HG03354 (cell line): ENCODE results near the gene OGG1.
"Not testable (repeated sequence)": the region's sequence is repeated elsewhere in the genome, so short reads cannot be mapped to it uniquely, and the experiment has no call there.

Experiments used
- ATAC-seq: cut with Tn5 transposase; IDR thresholded peaks from one replicate; pipeline ENCODE4 v1.9.1; 2021; ENCODE audit warnings: mild to moderate bottlenecking; ENCODE audit not compliant: unreplicated experiment, poor library complexity, severe bottlenecking

Gene OGG1

DNA sequence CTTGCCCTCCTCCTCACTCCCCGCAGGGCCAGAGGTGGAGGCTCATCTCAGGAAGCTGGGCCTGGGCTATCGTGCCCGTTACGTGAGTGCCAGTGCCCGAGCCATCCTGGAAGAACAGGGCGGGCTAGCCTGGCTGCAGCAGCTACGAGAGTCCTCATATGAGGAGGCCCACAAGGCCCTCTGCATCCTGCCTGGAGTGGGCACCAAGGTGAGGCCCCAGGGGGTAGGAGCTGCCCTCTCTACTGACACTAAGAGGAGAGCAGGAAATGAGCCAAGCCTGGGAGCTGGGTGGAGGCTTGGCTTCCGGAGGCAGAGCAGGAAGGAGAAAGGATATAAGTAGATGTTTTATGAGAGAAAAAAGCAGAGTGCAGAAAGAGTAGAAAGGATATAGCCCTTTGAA lies 4.9 kb downstream of the OGG1 start:
- ATAC-seq, result no peak

DNA sequence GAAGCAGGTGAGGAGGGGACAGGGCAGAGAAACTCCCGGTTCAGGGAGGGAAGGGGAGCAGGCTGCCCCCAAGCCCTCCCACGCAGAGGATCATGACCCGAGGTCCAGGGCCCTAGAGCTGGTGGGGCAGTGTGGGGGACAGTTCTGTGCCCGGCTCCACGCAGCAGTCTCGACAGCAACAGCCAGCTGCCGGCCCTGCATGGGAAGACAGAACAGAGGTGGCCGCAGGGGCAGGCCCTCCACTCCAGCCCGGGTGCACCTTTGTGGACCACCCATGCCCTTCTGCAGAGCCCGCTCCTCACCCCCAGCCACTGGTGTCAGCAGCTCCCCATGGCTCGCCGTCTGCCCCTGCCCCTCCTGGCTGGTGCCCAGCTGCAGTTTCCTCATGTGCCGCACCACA lies 7.7 kb downstream of the OGG1 start:
- no peak for ATAC-seq

DNA sequence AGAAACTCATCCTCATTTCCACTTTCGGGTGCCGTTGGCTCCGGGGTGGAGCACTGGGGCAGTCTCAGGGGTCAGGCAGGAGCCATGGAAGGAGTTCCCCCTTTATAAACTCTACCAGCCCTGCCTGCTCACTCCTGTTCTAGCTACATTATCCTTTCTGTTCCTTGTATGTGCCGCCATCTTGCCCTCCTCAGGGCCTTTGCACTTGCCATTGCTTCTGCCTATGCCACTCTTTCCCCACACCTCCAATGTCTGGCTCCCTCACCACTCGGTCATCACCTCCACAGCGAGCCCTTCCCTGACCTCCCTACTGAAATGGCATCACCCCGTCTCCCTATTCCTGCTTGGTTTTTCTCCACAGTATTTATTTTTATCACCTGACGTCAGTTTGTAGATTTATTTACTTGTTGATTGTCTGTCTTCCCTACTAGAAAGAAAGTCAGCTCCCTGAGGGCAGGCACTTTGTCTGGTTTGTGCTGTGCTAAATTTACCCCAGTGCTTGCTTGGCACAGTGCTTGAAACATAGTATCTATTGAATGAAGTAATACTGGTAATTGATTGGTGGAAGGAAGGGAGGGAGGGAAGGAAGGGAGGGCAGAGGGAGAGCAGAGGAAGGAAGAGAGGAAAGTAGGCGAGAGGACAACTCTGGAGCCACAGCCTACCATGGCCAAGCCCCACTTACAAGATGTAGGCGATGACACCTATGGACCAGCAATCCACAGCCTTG lies 11.2 kb downstream of the OGG1 start:
- no peak for ATAC-seq

DNA sequence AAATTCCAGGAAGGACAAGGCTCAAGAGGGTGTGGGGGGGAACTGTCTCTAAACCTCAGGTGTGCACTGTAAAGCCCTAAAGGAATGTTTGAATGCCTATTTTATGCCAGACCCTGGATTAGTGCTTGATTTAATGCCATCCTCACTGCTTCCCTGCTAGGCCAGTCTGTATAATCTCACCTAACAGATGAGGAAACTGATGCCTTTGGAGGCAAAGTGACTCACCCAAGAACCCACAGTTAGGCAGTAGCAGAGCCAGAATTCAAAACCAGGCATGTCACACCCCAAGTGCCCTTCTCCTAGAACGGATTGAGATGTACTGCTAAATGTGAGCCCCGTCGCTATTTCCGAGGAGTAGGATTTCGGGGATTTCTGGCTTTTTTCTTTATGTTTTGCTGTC lies 12.2 kb downstream of the OGG1 start:
- no peak for ATAC-seq

DNA sequence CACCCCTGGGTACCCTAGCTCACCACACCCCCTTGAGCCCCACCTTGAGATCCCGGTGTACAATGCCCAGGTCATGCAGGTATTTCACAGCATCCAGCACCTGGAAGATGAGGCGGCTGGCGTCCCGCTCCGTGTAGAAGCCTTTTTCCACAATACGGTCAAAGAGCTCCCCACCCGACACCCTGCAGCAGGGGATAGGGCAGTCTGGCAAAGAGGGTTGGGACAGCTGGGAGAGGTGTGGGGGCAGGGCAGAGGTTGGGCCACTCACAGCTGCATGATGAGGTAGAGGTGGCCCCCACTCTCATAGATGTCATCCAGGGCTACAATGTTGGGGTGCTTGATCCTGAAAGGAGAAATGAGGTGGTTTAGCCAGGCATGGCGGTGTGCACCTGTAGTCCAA lies 13.1 kb downstream of the OGG1 start:
- no peak for ATAC-seq

DNA sequence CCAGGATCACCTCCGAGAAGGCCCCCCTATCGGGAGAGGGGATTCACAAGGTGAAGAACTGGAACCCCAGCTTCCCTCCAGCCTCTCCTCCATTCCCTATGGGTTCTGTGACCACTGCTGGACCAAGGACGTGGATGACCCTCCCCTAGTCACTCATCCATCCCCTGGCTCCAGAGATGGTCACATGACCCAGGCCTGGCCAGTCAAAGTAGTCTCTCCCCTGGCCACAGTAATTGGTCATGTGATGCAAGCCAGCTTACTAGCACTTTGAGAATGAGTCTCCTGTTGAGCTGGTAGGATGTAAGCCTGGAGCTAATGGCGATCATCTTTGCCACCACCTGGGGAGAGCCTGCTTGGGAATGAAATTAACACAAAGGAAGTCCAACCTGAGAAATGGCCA lies 16.1 kb downstream of the OGG1 start:
- ATAC-seq, result no peak

DNA sequence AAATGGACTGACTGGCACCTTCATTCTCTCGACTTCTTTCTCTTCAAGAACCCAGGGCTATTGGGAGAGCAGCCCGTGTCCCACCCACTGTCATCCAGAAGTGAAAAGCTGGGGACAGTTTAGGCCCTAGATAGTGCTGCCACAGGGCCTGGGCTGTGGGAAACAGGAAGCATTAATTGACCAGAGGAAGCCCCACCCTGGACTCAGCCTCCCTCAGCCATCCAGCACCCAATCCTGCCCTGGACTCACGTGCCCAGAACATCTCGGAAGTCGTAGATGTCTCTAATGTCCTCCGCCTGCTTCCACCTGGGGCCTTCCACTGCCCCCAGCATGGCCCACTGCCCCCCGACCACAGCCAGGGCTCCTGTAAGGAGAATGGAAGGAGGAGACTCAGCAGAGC lies 17.7 kb downstream of the OGG1 start:
- ATAC-seq, result no peak

DNA sequence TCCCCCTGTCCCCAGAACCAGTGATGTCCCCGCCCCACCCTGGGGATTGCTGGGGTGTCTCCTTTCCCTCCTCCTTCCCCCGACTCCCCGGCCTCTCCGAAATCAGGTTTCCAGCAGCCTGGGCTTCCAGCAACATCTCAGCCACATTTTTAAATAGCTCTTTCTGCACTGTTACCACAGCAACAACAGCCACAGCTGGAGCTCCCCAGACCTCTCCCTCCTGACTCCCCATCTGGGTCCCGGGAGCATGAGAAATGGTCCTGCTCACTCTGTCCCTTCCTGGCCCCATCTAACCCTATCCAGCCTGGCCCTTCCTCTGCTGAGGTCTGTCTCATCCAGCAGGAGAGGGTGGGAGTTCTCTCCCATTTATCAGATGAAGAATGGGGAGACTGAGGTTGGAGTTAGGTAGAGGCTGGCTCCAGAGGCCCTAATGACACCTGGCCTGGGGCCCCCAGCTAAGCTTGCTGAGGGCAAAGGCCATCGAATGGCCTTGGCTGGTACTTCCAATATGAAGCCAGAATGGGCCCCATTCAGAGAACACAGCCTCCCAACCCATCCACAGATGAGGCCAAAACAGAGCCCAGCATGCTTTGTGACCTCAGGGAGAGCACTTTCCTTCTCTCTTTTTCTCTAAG lies 18.5 kb downstream of the OGG1 start:
- ATAC-seq, result no peak

DNA sequence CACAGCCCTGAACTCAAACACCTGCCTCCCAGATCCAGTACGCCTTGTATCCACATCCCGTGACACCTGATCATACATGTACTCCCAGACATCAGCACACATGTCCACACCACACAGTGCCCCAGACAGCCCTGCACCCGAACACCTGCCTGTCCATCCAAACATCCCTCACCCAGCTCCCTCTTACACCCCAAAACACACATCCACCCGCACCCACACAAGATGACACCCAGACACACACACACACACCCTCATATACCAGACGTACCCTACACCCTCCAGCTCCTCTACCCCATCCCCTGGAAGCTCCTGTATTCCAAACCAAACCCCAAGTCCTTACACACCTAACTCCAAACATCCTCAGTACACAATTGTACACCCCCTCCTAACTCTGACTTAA lies 19.3 kb downstream of the OGG1 start:
- ATAC-seq, result no peak

DNA sequence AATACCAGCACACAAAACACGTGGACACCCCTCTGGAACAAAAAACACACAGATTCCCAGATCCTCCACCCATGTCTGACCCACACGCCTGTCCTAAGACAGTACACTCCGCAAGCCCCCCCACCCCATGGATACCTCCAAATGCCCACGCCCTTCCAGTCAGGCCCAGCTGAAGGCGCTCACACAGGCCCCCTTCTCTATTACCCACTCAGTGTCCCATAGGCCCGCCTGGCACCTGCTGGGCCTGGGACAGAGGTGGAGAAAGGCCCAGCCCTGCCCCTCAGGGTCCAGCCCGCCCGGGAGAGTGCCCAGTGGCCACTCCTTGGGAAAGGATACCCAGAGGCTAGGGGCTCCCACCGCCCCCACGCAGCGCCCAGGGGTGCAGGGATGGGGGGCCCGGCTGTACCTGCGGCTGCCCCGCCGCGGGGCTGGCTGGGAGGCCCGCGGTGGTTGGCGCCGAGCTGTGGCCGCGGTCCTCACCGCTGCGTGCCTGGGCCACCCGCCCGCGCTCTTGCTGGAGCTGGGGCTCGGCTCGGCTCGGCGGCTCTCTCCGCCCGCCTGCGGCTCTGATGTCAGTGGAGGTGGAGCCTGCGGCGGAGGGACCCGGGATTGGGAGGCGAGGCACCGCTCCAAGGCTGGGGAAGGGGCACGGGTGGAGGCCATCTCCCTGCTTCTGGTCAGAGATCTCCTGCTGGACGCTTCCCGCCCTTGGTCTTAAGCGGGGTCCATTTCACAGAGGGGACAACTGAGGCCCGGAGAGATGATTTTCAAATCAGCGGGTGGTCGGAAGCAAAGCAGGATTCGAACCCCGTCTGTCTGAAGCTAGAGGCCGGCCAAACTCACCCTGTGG lies 19.9 kb downstream of the OGG1 start, which contains the start of gene CAMK1:
Gene CAMK1, minus strand, starts transcription at position 522 of the 850 bp plus-strand sequence. CDS start 2,198 bp downstream, outside the sequence.
- peak; percentile 61 for ATAC-seq

DNA sequence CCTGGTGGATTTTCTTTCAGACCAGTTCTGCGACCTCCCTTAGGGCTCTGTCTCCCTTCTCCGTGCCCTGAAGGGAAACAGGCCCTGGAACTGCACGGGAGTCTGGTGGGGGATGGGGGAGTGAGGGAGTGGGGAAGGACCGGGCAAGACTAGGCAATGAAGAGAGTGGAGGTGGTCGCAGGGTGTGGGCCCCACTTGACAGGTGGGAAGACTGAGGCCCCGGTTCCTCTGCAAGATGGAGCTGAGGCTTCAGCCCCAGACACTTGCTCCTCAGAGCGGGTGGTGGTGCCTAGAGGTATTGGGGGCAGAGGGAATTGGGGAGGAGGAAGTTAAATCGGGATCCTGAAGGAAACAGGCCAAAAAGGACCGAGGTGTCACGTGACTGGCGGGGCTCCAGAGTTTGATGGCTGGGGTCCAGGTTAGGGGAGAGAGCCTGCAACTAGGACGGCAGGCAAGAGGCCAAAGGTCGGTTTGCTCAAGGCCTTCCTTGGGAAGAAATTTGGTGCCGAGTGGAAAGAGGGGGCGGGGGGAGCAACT lies 20.6 kb downstream of the OGG1 start:
- no peak for ATAC-seq

DNA sequence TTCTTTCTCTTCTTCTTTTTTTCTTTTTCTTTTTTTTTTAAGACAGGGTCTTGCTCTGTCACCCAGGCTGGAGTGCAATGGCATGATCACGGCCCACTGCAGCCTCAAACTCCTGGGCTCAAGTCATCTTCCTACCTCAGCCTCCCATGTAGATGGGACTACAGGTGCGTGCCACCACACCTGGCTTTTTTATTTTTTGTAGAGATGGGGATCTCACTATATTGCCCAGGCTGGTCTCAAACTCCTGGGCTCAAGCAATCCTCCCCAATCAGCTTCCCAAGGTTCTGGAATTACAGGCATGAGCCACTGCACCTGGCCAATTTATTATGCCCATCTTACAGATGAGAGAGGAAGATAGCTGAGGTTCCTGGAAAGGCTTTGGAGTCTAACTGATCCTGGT lies 21.3 kb downstream of the OGG1 start:
- ATAC-seq, result not testable (repeated sequence)

DNA sequence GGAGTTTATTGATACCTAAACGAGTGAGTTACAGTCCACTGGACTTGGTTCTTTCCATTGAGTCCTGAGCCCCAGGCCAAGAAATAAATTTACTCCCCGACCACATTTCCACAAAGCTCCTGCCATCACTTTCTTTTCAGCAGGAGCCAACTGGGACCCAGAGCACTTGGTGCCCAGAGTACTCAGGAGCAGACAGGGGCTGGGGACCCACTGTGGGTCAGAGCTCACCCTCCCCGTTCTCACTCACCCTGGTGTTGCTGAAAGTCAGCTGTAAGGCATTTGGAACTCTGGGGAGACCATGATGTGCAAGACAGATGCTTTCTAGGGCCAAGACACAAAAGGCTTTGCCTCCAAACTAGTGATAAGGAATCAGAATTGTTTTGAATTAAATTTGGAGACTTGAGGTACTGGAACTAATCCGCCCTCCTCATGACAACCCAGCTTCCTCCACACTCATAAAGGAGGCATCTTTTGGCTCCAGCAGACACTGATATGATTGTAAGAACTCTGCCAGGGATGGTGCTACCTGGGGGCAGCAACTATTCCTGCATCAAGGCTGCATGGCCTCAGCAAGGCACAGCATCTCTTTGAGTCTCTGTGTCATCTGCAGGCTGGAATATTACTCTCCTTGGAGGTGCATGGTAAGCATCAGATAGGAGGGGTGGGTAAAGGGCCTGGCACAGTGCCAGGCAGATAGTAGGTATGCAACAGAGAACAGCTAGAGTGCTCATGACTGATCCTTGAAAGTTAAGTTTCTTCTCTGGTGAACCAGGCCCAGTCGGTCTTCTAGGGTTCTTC lies 27.3 kb downstream of the OGG1 start:
- ATAC-seq, result no peak

DNA sequence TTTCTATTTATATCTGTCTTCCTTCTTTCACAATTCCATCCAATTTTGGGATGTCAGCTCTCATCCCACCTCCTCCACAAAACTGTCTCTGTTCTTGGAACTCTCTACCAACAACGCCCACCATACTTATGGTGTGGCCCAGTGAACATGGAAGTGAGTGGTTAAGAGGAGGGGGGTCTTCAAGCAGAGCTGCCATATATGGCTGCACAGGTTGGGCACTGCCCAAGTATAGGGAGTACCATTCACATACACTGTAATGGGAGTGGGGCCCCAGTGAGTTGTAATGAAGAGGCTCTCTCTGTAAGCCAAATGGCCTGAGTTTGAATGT lies 27.9 kb downstream of the OGG1 start:
- no peak for ATAC-seq

DNA sequence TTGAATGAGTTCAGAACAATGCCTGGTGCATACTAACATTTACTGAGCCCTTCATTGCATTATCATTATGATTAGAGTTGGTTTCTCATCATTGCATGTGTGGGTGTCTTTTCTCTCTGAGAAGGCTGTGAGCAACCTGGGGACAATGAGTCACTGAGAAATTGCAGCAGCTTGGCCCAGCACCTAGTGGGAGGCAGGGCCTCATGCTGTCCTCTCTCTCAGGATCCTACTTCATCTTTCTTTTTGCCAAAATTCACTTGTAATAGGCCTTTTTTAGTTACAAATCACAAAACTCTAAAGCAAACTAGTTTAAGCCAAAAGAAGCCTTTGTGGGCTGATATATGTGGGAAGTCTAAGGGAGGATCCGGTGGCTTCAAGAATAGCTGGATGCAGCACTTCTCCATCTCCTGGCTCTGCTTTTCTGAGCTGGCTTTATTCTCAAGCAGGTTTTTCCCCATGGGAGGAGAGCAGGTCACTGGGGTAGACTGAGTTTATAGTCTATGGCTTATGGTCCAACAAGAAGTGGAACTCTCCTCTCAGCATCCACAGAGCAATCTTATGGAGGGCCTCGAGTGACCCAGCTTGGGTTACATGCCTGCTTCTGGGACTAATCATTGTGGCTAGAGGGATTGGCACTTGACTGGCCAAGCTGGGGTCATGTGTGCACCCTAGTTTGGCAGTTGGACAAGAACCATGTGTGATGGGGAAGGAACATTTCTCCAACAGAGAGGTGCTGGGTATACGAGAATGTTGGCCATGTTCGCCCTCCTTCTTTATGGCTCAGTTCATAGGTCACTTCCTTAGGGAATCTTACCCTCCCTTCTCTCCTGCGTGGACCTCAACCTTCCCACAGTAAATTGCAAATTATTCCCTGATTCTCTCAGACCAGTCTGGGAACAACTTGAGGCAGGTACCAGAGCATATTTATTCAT lies 28.7 kb downstream of the OGG1 start:
- no peak for ATAC-seq

DNA sequence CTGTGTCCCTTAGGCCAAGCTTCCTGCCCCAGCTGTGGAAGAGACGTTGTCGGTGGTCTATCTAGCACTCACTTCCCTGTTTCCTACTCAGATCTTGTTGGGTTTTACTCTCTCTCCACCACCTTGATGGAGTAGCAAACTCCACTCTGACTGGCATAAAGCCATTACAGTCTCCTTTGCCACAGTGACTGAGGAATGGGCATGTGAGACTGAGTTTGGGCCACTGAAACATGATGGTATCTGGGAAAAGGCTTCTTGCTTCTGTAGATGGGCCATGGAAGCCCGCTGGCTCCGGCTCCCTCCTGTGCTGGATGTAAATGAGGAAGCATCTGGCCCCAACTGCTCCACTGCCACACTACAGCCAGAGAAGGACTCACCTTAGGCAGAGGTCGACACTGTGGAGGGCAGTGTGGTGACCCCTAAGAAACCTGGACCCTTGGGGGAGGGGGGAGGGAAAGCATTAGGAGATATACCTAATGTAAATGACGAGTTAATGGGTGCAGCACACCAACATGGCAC lies 29.4 kb downstream of the OGG1 start:
- no peak for ATAC-seq

DNA sequence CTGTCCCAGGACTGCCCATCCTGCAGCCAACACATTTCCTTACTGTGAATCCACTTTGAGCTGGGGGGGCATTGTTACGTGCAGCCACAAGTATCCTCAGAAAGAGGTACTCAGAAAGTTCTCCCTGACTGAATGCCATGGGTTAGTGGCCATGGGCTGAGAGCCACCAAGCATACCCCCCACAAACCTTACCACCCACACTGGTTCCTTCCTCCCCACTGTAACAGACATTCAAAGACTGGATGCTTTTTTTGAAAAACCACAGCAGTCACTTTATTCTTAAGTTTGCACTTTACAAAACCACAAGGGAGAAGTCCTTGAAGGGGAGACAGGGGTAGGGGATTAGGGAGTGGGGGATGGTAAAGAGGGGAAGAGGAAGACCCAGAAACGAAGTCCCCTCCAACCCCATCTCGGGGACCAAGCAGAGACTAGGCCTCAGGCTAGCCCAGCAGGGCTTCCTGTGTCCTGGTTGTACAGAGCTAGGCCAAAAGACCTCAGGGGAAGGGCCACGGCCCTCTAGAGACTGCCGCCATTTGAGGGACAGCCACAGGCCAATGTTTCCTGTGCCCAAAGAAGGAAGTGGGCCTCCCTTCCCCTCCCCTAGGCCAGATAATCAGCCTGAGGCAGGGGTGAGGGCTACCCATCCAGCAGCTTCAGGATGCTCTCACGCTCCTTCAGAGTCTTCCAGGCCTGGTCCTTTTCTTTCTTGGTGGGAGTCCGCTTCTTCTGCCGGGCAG lies 30.1 kb downstream of the OGG1 start:
- ATAC-seq, result peak; percentile 69

DNA sequence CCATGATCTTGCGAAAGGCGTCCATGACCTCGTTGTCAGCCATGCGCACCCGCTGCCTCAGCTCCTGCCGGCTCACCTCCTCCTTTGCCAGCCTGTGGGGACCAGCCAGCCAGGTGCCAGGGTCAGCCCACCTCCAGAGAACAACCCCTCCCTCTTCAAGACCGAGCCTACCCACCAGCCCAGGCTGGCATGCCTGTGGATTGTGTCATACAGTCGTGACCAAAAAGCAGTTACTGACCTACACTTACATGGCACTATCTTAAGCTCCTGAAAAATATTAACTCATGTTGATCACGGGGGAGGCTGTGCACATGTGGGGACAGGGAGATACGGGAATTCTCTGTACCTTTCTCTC lies 30.7 kb downstream of the OGG1 start:
- ATAC-seq, result peak; percentile 22
